CD14-positive monocyte (primary cell): Measurements from ENCODE around the gene TRPC4AP. TPM values are rescaled to one million over a fixed set of nuclear protein-coding genes. Genes with fewer than 3 reads are reported as not detected.

Experiments
- DNase-seq, 3 donors: peaks; one replicate each; pipeline ENCODE4 v3.0.0-alpha.2; 2011 to 2022
- H2AFZ ChIP-seq: 2 replicates; pipeline ENCODE4 v1.6.0; 2012; ENCODE audit warnings: mild to moderate bottlenecking, low read depth, low read length, inconsistent platforms; ENCODE audit not compliant: insufficient read depth, poor library complexity, severe bottlenecking
- H3K27ac ChIP-seq, 2 donors: 1 replicate in 1 of 2; 2 replicates in 1 of 2; pipeline ENCODE4 v1.5.1; 2012 to 2013; ENCODE audit warnings: low read length in 2 of 2, control low read depth in 1 of 2, inconsistent platforms in 1 of 2, low read depth in 1 of 2, mild to moderate bottlenecking in 1 of 2
- H3K27me3 ChIP-seq, 2 donors: one replicate each; pipeline versions ENCODE4 v1.6.0 to v1.6.1; 2011 to 2013; ENCODE audit warnings: low read length in 2 of 2; ENCODE audit not compliant: control insufficient read depth in 2 of 2, insufficient read depth in 2 of 2
- H3K36me3 ChIP-seq, 2 donors: replicated peaks in 1 of 2; 1 replicate in 1 of 2; 2 replicates in 1 of 2; pipeline versions ENCODE4 v1.5.1 to v1.6.1; 2012 to 2013; ENCODE audit warnings: low read length in 2 of 2, control low read depth in 1 of 2, inconsistent platforms in 1 of 2, mild to moderate bottlenecking in 1 of 2; ENCODE audit not compliant: insufficient read depth in 2 of 2, control insufficient read depth in 1 of 2
- H3K4me1 ChIP-seq, 2 donors: 1 replicate in 1 of 2; 2 replicates in 1 of 2; pipeline versions ENCODE4 v1.5.1 to v1.6.1; 2012 to 2013; ENCODE audit warnings: low read length in 2 of 2, control low read depth in 1 of 2, inconsistent platforms in 1 of 2, mild to moderate bottlenecking in 1 of 2, moderate library complexity in 1 of 2; ENCODE audit not compliant: insufficient read depth in 2 of 2, control insufficient read depth in 1 of 2
- H3K4me2 ChIP-seq: replicated peaks from 2 replicates; pipeline ENCODE3; 2012; ENCODE audit warnings: low read length, moderate library complexity, mild to moderate bottlenecking; ENCODE audit not compliant: poor library complexity, severe bottlenecking; ENCODE audit errors: extremely low read depth
- H3K4me3 ChIP-seq, 3 experiments: fragments of 200-600 bp in 1 of 3; sonication (generic) in 1 of 3; replicated peaks in 1 of 3; 1 replicate in 2 of 3; 2 replicates in 1 of 3; pipeline ENCODE4 v1.5.1; 2011 to 2013; ENCODE audit warnings: low read length in 3 of 3, mild to moderate bottlenecking in 3 of 3, control low read depth in 2 of 3, low read depth in 2 of 3, inconsistent platforms in 1 of 3, moderate library complexity in 1 of 3
- H3K79me2 ChIP-seq: 2 replicates; pipeline ENCODE4 v1.6.0; 2012; ENCODE audit warnings: mild to moderate bottlenecking, control low read depth, inconsistent platforms, low read length, moderate library complexity; ENCODE audit not compliant: insufficient read depth
- H3K9ac ChIP-seq: 2 replicates; pipeline ENCODE4 v1.6.0; 2017; ENCODE audit warnings: low read length, mild to moderate bottlenecking; ENCODE audit not compliant: insufficient read depth, poor library complexity, severe bottlenecking
- H3K9me3 ChIP-seq, 2 donors: replicated peaks in 1 of 2; 1 replicate in 1 of 2; 2 replicates in 1 of 2; pipeline versions ENCODE4 v1.5.1 to v1.6.1; 2012 to 2013; ENCODE audit warnings: low read length in 2 of 2, control low read depth in 1 of 2; ENCODE audit not compliant: control insufficient read depth in 1 of 2, insufficient read depth in 1 of 2
- H4K20me1 ChIP-seq: 2 replicates; pipeline ENCODE4 v1.6.0; 2012; ENCODE audit warnings: mild to moderate bottlenecking, low read length, control low read depth, moderate library complexity; ENCODE audit not compliant: insufficient read depth
- H3K27ac Mint-ChIP-seq, 7 donors: one replicate each; pipeline ENCODE4 v1.8.0; 2020; ENCODE audit warnings: mild to moderate bottlenecking in 7 of 7, mixed read lengths in 7 of 7, moderate library complexity in 6 of 7, inconsistent platforms in 2 of 7
- H3K27me3 Mint-ChIP-seq, 3 donors: one replicate each; pipeline ENCODE4 v1.8.0; 2021 to 2022; ENCODE audit warnings: low read depth in 3 of 3, mild to moderate bottlenecking in 3 of 3, mixed read lengths in 3 of 3, moderate library complexity in 3 of 3, inconsistent platforms in 1 of 3
- H3K36me3 Mint-ChIP-seq, 2 donors: one replicate each; pipeline ENCODE4 v1.8.0; 2020; ENCODE audit warnings: mixed read lengths in 2 of 2, inconsistent platforms in 1 of 2, mild to moderate bottlenecking in 1 of 2
- H3K4me1 Mint-ChIP-seq: one replicate; pipeline ENCODE4 v1.8.0; 2020; ENCODE audit warnings: mild to moderate bottlenecking, mixed read lengths
- H3K4me3 Mint-ChIP-seq, 2 donors: one replicate each; pipeline ENCODE4 v1.8.0; 2020; ENCODE audit warnings: mild to moderate bottlenecking in 2 of 2, mixed read lengths in 2 of 2, moderate library complexity in 1 of 2
- H3K9me3 Mint-ChIP-seq, 7 donors: one replicate each; pipeline ENCODE4 v1.8.0; 2020 to 2022; ENCODE audit warnings: mixed read lengths in 7 of 7, mild to moderate bottlenecking in 6 of 7, moderate library complexity in 6 of 7, inconsistent platforms in 2 of 7
- whole genome bisulfite sequencing: methylation state at CpG from one replicate; pipeline ENCODE4 v1.1.5; 2013; ENCODE audit warnings: missing lambda C conversion rate; ENCODE audit not compliant: insufficient coverage; 5-methylcytosine and 5-hydroxymethylcytosine counted together
- intact Hi-C, 2 donors: fragments of 100-400 bp; cut with micrococcal nuclease; formaldehyde crosslinking; loops; one replicate each; pipeline versions ENCODE4 v1.15.0 to v1.15.1; 2023
- polyA plus RNA-seq, 3 donors: library from polyadenylated mRNA; depleted of rRNA in 1 of 3; unstranded in 2 of 3; stranded (reverse) in 1 of 3; fragments of 300-500 nt in 2 of 3; fragments of >200 nt in 1 of 3; fragmentation: Illumina TruSeq in 2 of 3; gene quantifications; 1 replicate in 2 of 3; 2 replicates in 1 of 3; pipeline ENCODE4 v1.2.3, GENCODE V29; 2012 to 2021
- TF ChIP-seq, protein P1 (sequence below): fragments of 200-600 bp; IDR thresholded peaks from one replicate; pipeline ENCODE4 v1.8.0; 2022; ENCODE audit warnings: antibody characterized with exemption, mild to moderate bottlenecking

TRPC4AP gene
- polyA plus RNA-seq, 3 donors: 80.8 to 98.4 (median 88.6) TPM

DNA sequence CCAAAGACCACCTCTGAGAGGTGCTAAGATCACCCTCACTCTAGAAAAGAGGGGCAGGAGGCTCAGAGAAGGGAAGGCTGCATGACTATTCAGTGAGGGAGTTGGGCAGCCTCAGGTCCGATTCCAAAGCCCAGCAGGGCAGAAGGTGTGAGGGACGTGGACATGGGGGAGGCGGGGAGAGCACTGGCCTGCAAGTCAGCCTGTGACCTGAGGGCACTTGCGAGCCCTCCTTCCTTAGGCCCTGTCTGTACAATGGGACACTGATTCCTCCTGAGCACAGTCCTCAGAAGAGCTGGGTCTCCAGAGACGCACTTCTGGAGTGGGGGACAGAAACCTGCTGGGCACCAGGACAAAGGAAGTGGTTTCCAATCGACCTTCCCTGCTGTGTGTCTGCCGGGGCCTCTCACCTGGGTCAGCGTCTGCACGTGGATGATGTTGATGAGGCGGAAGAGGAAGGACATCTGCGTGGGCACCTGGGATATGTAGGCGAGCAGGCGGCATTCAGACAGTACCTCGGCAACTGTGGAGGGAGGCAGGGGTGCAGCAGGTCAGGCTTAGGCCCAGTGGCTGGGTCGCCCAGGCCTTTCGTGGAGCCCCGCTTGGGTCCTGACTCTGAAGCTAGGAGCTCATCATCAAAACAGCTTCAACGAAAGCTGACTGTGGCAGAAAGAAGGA, 88.4 kb downstream of the TRPC4AP start:
- no peaks in the 10 kb centered on the region for H3K27me3 Mint-ChIP-seq
- no peak overlapping the region for H3K4me3 ChIP-seq
- intact Hi-C loops: no loop called here
- peak overlapping the region in 4 of 7 donors; percentile 13 to 34 (median 22) for H3K27ac Mint-ChIP-seq
- peaks cover 56% of the 10 kb centered on the region for H4K20me1 ChIP-seq
- H3K4me1 ChIP-seq: no peaks in the 10 kb centered on the region
- H3K4me3 Mint-ChIP-seq: peak overlapping the region in 1 of 2 donors; percentile 31
- peaks cover 100% of the 10 kb centered on the region in 2 donors for H3K36me3 ChIP-seq
- TF ChIP-seq, protein P1, sequence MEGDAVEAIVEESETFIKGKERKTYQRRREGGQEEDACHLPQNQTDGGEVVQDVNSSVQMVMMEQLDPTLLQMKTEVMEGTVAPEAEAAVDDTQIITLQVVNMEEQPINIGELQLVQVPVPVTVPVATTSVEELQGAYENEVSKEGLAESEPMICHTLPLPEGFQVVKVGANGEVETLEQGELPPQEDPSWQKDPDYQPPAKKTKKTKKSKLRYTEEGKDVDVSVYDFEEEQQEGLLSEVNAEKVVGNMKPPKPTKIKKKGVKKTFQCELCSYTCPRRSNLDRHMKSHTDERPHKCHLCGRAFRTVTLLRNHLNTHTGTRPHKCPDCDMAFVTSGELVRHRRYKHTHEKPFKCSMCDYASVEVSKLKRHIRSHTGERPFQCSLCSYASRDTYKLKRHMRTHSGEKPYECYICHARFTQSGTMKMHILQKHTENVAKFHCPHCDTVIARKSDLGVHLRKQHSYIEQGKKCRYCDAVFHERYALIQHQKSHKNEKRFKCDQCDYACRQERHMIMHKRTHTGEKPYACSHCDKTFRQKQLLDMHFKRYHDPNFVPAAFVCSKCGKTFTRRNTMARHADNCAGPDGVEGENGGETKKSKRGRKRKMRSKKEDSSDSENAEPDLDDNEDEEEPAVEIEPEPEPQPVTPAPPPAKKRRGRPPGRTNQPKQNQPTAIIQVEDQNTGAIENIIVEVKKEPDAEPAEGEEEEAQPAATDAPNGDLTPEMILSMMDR: no peak
- peaks cover 0 to 2% (median 0%) of the 10 kb centered on the region in 7 donors for H3K9me3 Mint-ChIP-seq
- no peaks in the 10 kb centered on the region for H3K79me2 ChIP-seq
- 91% methylated on average over 17 of the region's 18 CpGs for WGBS
- H3K9me3 ChIP-seq: no peaks in the 10 kb centered on the region
- H3K27ac ChIP-seq: no peak overlapping the region
- H3K9ac ChIP-seq: no peak overlapping the region
- no peaks in the 10 kb centered on the region for H3K4me1 Mint-ChIP-seq
- peaks cover 87 to 99% of the 10 kb centered on the region in 2 donors for H3K36me3 Mint-ChIP-seq
- H3K4me2 ChIP-seq: no peak overlapping the region
- DNase-seq: no peak
- H3K27me3 ChIP-seq: no peaks in the 10 kb centered on the region
- H2AFZ ChIP-seq: no peak overlapping the region

DNA sequence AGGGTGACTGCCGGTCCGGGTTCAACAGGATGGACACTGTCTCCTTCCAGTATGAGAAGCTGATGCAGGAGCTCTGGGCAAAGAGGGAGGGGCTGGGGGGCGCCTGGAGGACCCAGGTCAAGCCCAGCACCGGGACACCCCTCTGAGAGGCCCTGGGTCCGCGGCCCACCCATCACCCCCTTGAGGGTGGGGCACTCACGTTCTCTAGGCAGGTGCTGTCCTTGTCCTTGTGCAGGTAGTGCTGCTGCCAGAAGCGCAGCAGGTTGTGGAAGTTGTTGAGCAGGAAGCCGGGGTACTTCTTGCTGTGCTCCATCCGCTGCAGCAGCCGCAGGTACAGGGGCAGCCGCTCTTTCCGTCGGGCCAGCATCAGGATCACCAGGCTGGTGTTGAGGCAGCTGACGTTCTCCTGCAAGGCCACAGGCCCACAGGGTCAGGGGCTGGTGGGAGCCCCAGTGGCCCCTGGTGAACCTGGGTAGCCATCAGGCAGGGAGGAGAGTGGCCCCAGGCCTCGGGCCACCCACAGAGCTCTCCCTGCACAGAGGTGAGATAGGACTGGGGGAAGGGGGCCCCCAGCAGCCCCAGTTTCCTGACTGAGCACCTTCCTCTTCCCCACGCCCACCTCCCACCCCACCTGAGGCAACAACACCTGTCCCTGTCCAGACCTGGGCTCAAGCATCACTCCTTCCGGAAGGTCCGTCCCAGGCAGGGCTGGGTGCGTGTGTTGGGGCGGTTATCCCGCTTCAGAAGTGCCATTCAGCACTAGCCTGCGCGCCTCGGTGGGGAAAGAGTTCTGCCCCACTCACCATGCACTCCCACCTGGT, 89.2 kb downstream of the TRPC4AP start:
- H3K9ac ChIP-seq: no peak overlapping the region
- H3K27me3 ChIP-seq: no peaks in the 10 kb centered on the region
- no peak overlapping the region for H3K27ac ChIP-seq
- no peaks in the 10 kb centered on the region for H3K79me2 ChIP-seq
- no peak for DNase-seq
- H3K9me3 ChIP-seq: no peaks in the 10 kb centered on the region
- H3K27ac Mint-ChIP-seq: no peak overlapping the region
- no peak overlapping the region for H3K4me3 Mint-ChIP-seq
- peaks cover 56% of the 10 kb centered on the region for H4K20me1 ChIP-seq
- H3K27me3 Mint-ChIP-seq: no peaks in the 10 kb centered on the region
- H3K4me1 ChIP-seq: no peaks in the 10 kb centered on the region
- TF ChIP-seq, protein P1: no peak
- H3K4me1 Mint-ChIP-seq: no peaks in the 10 kb centered on the region
- H2AFZ ChIP-seq: no peak overlapping the region
- no peak overlapping the region for H3K4me2 ChIP-seq
- H3K36me3 ChIP-seq: peaks cover 100% of the 10 kb centered on the region in 2 donors
- no peak overlapping the region for H3K4me3 ChIP-seq
- 96% methylated on average over 16 of the region's 25 CpGs for WGBS
- H3K9me3 Mint-ChIP-seq: peaks cover 0 to 2% (median 0%) of the 10 kb centered on the region in 7 donors
- peaks cover 87 to 99% of the 10 kb centered on the region in 2 donors for H3K36me3 Mint-ChIP-seq
- intact Hi-C loops: no loop called here
